T-helper 1 cell (primary cell): ENCODE results near the gene DCP2.

Experiments
- DNase-seq, 5 donors: peaks; one replicate each; pipeline ENCODE4 v3.0.0-alpha.2; 2012 to 2020

The DCP2 gene

GRCh38 chr5:113022661-113023060, 46.1 kb downstream of the DCP2 start:
- peak in 2 of 5 donors; percentile 13 to 89 for DNase-seq

GRCh38 chr5:113024076-113024697, 47.6 kb downstream of the DCP2 start:
- DNase-seq = no peak

- DNase-seq = no peak
These were observed 49.0 kb downstream of the DCP2 start for GRCh38 chr5:113025596-113025995.

- no peak for DNase-seq
These were observed 49.6 kb downstream of the DCP2 start for GRCh38 chr5:113026211-113026610.

GRCh38 chr5:113027015-113027414, 50.4 kb downstream of the DCP2 start:
- no peak for DNase-seq

GRCh38 chr5:113027431-113027830, 50.8 kb downstream of the DCP2 start:
- DNase-seq = no peak

- DNase-seq = no peak
These were observed 53.0 kb downstream of the DCP2 start for GRCh38 chr5:113029614-113030013.

- DNase-seq = no peak
These were observed 54.5 kb downstream of the DCP2 start for GRCh38 chr5:113031104-113031503.

GRCh38 chr5:113031557-113031956, 55.0 kb downstream of the DCP2 start:
- DNase-seq = no peak

GRCh38 chr5:113034182-113034773, 57.7 kb downstream of the DCP2 start:
- DNase-seq = no peak

- DNase-seq = no peak
These were observed 58.5 kb downstream of the DCP2 start for GRCh38 chr5:113035096-113035495.

- no peak for DNase-seq
These were observed 59.7 kb downstream of the DCP2 start for GRCh38 chr5:113036321-113036720.

GRCh38 chr5:113036826-113037225, 60.2 kb downstream of the DCP2 start:
- DNase-seq = no peak

- no peak for DNase-seq
These were observed 61.5 kb downstream of the DCP2 start for GRCh38 chr5:113038136-113038535.

- DNase-seq = no peak
These were observed 62.1 kb downstream of the DCP2 start for GRCh38 chr5:113038714-113039113.

GRCh38 chr5:113039229-113039933, 62.8 kb downstream of the DCP2 start:
- no peak for DNase-seq

GRCh38 chr5:113039934-113040285, 63.3 kb downstream of the DCP2 start:
- DNase-seq = no peak

GRCh38 chr5:113040672-113041260, 64.2 kb downstream of the DCP2 start:
- DNase-seq = no peak

- no peak for DNase-seq
These were observed 66.1 kb downstream of the DCP2 start for GRCh38 chr5:113042491-113043243.

- DNase-seq = no peak
These were observed 66.9 kb downstream of the DCP2 start for GRCh38 chr5:113043491-113043931.

- DNase-seq = no peak
These were observed 68.3 kb downstream of the DCP2 start for GRCh38 chr5:113044776-113045465.

GRCh38 chr5:113047234-113047633, 70.6 kb downstream of the DCP2 start:
- DNase-seq = no peak
